AG09319 (cell line): Measurements from ENCODE around the gene DIP2A.

Source experiments
- DNase-seq: peaks from one replicate; pipeline ENCODE4 v3.0.0-alpha.2; 2010; ENCODE audit warnings: low read depth; ENCODE audit errors: extremely low read depth
- CTCF ChIP-seq: IDR thresholded peaks from 2 replicates; pipeline ENCODE4 v1.5.1; 2011; ENCODE audit warnings: low read depth, mild to moderate bottlenecking, inconsistent platforms, low read length, moderate library complexity

DIP2A gene

GRCh38 chr21:46454142-46454541, 4.5 kb upstream of the DIP2A start:
- no peak for DNase-seq
- no peak for TF ChIP-seq CTCF

GRCh38 chr21:46454634-46455390, 3.9 kb upstream of the DIP2A start:
- no peak for DNase-seq
- no peak for TF ChIP-seq CTCF

- no peak for TF ChIP-seq CTCF
- DNase-seq, result no peak
These were observed 2.9 kb upstream of the DIP2A start for GRCh38 chr21:46455575-46456385.

DNA sequence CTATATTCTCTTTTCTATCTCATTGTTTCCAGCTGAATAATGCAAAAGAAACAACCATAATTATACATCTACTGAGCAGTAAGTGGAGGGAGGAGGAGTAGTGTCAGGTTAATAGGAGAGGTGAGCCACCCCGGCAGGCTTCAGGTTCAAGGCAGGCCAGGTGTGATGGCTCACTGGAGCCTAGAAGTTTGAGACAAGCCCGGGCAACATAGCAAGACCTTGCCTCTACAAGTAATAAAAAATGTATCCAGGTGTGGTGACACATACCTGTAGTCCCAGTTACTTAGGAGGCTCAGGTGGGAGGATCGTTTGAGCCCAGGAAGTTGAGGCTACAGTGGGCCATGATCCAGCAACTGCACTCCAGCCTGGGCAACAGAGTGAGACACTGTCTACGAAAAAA, 1.9 kb upstream of the DIP2A start:
- no peak for DNase-seq
- no peak for TF ChIP-seq CTCF

DNA sequence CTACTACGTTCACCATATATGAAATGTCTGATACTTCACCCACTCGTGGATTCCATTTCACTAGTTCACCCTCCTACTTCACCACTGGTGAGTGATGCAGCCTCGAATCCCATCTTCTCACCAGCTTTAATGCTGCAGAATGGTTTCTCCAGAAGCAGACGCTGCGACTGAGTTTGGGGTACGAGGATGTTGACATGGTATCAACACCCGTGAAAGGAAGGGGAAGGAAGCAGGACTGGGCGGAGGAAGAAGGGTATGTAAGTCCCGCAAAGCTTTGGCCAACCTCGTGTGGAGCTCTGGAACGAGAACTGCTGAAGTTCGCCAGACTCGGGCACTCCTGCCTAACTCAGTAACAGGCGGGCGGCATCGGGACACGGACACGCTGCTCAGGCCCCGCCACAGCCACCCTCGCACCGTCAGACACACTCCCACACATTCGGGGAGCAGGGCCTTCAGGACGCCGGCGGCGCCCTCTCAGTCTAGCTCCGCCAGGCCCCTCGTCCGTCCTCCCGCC, 833 bp upstream of the DIP2A start:
- TF ChIP-seq CTCF, result no peak
- no peak for DNase-seq

GRCh38 chr21:46459024-46459355, 299 bp downstream of the DIP2A start:
- no peak for DNase-seq

More at GRCh38 chr21:46459024-46459355, 299 bp downstream of the DIP2A start:
- no peak for TF ChIP-seq CTCF
